ENCODE data around the gene METTL24. TPM values are rescaled to one million over a fixed set of nuclear protein-coding genes. Genes with fewer than 3 reads are reported as not detected.
A peak's percentile ranks its signal among the peaks of the same experiment; 100 is the strongest.
"Not testable (repeated sequence)": the region's sequence is repeated elsewhere in the genome, so short reads cannot be mapped to it uniquely, and the experiment has no call there.

The METTL24 gene
- total RNA-seq, 1 donor from 2014 or later, result 3.6 TPM

- peaks cover 74% of the 10 kb centered on the region for H3K4me1 Mint-ChIP-seq
Observed at GRCh38 chr6:110352563-110353262, 5.4 kb downstream of the METTL24 start.

GRCh38 chr6:110351986-110352385 is 6.2 kb downstream of the METTL24 start:
- Mint-ChIP-seq H3K27ac (ENCODE audit: unreplicated experiment) (no peak overlapping the region), H3K36me3 (ENCODE audit: low read depth) (no peaks in the 10 kb centered on the region), H3K4me3 (no peak overlapping the region), H3K9me3 (no peaks in the 10 kb centered on the region), H3K27me3 (ENCODE audit: low read depth) (peaks cover 7% of the 10 kb centered on the region), H3K4me1 (peaks cover 67% of the 10 kb centered on the region)
- TF ChIP-seq, protein P1, sequence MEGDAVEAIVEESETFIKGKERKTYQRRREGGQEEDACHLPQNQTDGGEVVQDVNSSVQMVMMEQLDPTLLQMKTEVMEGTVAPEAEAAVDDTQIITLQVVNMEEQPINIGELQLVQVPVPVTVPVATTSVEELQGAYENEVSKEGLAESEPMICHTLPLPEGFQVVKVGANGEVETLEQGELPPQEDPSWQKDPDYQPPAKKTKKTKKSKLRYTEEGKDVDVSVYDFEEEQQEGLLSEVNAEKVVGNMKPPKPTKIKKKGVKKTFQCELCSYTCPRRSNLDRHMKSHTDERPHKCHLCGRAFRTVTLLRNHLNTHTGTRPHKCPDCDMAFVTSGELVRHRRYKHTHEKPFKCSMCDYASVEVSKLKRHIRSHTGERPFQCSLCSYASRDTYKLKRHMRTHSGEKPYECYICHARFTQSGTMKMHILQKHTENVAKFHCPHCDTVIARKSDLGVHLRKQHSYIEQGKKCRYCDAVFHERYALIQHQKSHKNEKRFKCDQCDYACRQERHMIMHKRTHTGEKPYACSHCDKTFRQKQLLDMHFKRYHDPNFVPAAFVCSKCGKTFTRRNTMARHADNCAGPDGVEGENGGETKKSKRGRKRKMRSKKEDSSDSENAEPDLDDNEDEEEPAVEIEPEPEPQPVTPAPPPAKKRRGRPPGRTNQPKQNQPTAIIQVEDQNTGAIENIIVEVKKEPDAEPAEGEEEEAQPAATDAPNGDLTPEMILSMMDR (conservative IDR thresholded peaks at IDR 0.05), result no peak
- no peak for DNase-seq (ENCODE audit: low read depth, low spot score)

More at GRCh38 chr6:110352563-110353262, 5.4 kb downstream of the METTL24 start:
- Mint-ChIP-seq H3K27me3 (ENCODE audit: low read depth) (peaks cover 12% of the 10 kb centered on the region), H3K9me3 (no peaks in the 10 kb centered on the region), H3K4me3 (peak overlapping the region; percentile 4), H3K27ac (ENCODE audit: unreplicated experiment) (peak overlapping the region; percentile 86), H3K36me3 (ENCODE audit: low read depth) (no peaks in the 10 kb centered on the region)
- TF ChIP-seq, protein P1 (conservative IDR thresholded peaks at IDR 0.05), result no peak
- DNase-seq (ENCODE audit: low read depth, low spot score), result no peak

GRCh38 chr6:110351546-110351945 is 6.6 kb downstream of the METTL24 start:
- H3K27me3 Mint-ChIP-seq (ENCODE audit: low read depth), result peaks cover 2% of the 10 kb centered on the region
- no peak overlapping the region for H3K27ac Mint-ChIP-seq (ENCODE audit: unreplicated experiment)
- TF ChIP-seq, protein P1 (conservative IDR thresholded peaks at IDR 0.05), result no peak
- peak overlapping the region; percentile 45 for H3K4me3 Mint-ChIP-seq
- H3K9me3 Mint-ChIP-seq, result no peaks in the 10 kb centered on the region
- no peak for DNase-seq (ENCODE audit: low read depth, low spot score)
- no peaks in the 10 kb centered on the region for H3K36me3 Mint-ChIP-seq (ENCODE audit: low read depth)
- peaks cover 63% of the 10 kb centered on the region for H3K4me1 Mint-ChIP-seq

- H3K27ac Mint-ChIP-seq (ENCODE audit: unreplicated experiment); DNase-seq (ENCODE audit: low read depth, low spot score); H3K27me3 Mint-ChIP-seq (ENCODE audit: low read depth); H3K4me3 Mint-ChIP-seq; H3K36me3 Mint-ChIP-seq (ENCODE audit: low read depth); H3K9me3 Mint-ChIP-seq: not testable (repeated sequence)
- peaks cover 56% of the 10 kb centered on the region for H3K4me1 Mint-ChIP-seq
Observed at GRCh38 chr6:110350593-110350992, 7.6 kb downstream of the METTL24 start.

GRCh38 chr6:110348961-110349690 is 9.0 kb downstream of the METTL24 start:
- Mint-ChIP-seq H3K4me3 (no peak overlapping the region), H3K27ac (ENCODE audit: unreplicated experiment) (peak overlapping the region; percentile 15), H3K9me3 (no peaks in the 10 kb centered on the region), H3K27me3 (ENCODE audit: low read depth) (no peaks in the 10 kb centered on the region), H3K4me1 (peaks cover 47% of the 10 kb centered on the region), H3K36me3 (ENCODE audit: low read depth) (no peaks in the 10 kb centered on the region)
- TF ChIP-seq, protein P1 (conservative IDR thresholded peaks at IDR 0.05), result no peak
- DNase-seq (ENCODE audit: low read depth, low spot score), result no peak

GRCh38 chr6:110345025-110345424 is 13.1 kb downstream of the METTL24 start:
- Mint-ChIP-seq H3K27ac (ENCODE audit: unreplicated experiment) (no peak overlapping the region), H3K27me3 (ENCODE audit: low read depth) (no peaks in the 10 kb centered on the region), H3K4me1 (peaks cover 26% of the 10 kb centered on the region), H3K9me3 (no peaks in the 10 kb centered on the region), H3K36me3 (ENCODE audit: low read depth) (no peaks in the 10 kb centered on the region), H3K4me3 (no peak overlapping the region)
- DNase-seq (ENCODE audit: low read depth, low spot score), result no peak
- TF ChIP-seq, protein P1 (conservative IDR thresholded peaks at IDR 0.05), result no peak

Data from neural crest cell (in vitro differentiated cells).